Activated CD8-positive, alpha-beta memory T cell treated with anti-CD3 and anti-CD28 coated beads, Interleukin-2, amount 10 ng/mL, durations not matched to agents 7 days and 5 days (primary cell): ENCODE data around the gene TRPC4AP. TPM values are rescaled to one million over a fixed set of nuclear protein-coding genes. Genes with fewer than 3 reads are reported as not detected.

ENCODE experiments used
- ATAC-seq: fragments of 150-1000 bp; cut with Tn5 transposase; one replicate; pipeline ENCODE4 v1.10.0; 2021; ENCODE audit warnings: moderate library complexity
- CTCF ChIA-PET: fragments of 350-600 bp; sonication (Branson Sonifier 250); formaldehyde crosslinking; loops from one replicate; lab custom pipeline; 2021; ENCODE audit warnings: antibody characterized with exemption; lab: Charles Lee
- DNase-seq: peaks from one replicate; pipeline ENCODE4 v3.0.0-alpha.2; 2020
- H3K27ac Mint-ChIP-seq: one replicate; pipeline ENCODE4 v1.8.0; 2021; ENCODE audit warnings: mild to moderate bottlenecking, mixed read lengths
- H3K27me3 Mint-ChIP-seq: one replicate; pipeline ENCODE4 v1.8.0; 2021; ENCODE audit warnings: mixed read lengths
- H3K36me3 Mint-ChIP-seq: one replicate; pipeline ENCODE4 v1.8.0; 2021; ENCODE audit warnings: mild to moderate bottlenecking, mixed read lengths
- H3K4me1 Mint-ChIP-seq: one replicate; pipeline ENCODE4 v1.8.0; 2021; ENCODE audit warnings: mixed read lengths
- H3K4me3 Mint-ChIP-seq: one replicate; pipeline ENCODE4 v1.8.0; 2021; ENCODE audit warnings: mild to moderate bottlenecking, moderate library complexity, mixed read lengths
- H3K9me3 Mint-ChIP-seq: one replicate; pipeline ENCODE4 v1.8.0; 2022; ENCODE audit warnings: low read depth, mixed read lengths
- total RNA-seq, 2 experiments: library from RNA; stranded (reverse); gene quantifications; one replicate each; pipeline ENCODE4 v1.2.3, GENCODE V29; 2021

TRPC4AP gene
- total RNA-seq, 2 experiments from 2014 or later = 56.9 to 70.9 TPM

- no peak overlapping the region for H3K27ac Mint-ChIP-seq
- ATAC-seq (no peak), DNase-seq (no peak)
Measured at GRCh38 chr20:34987288-34988190, 105.1 kb downstream of the TRPC4AP start.

GRCh38 chr20:34986311-34987287, 106.0 kb downstream of the TRPC4AP start:
- Mint-ChIP-seq H3K9me3 (no peaks in the 10 kb centered on the region), H3K4me3 (no peak overlapping the region), H3K4me1 (no peaks in the 10 kb centered on the region), H3K27me3 (peaks cover 11% of the 10 kb centered on the region), H3K36me3 (no peaks in the 10 kb centered on the region), H3K27ac (no peak overlapping the region)
- CTCF ChIA-PET = interaction anchor here (1.6 kb wide), 1 partner anchor 11 kb away, joined by 3 read pairs; no protein-coding TSS in a partner anchor
- ATAC-seq (no peak), DNase-seq (no peak)

More at GRCh38 chr20:34987288-34988190, 105.1 kb downstream of the TRPC4AP start:
- Mint-ChIP-seq H3K27me3 (peaks cover 9% of the 10 kb centered on the region), H3K36me3 (no peaks in the 10 kb centered on the region), H3K9me3 (no peaks in the 10 kb centered on the region), H3K4me1 (no peaks in the 10 kb centered on the region), H3K4me3 (no peak overlapping the region)
- CTCF ChIA-PET = no interaction called here

GRCh38 chr20:34985461-34986310, 106.9 kb downstream of the TRPC4AP start:
- CTCF ChIA-PET = interaction anchor here (1.0 to 1.6 kb wide), 2 partner anchors 12 to 112 kb away, joined by 3 to 4 read pairs; no protein-coding TSS in a partner anchor
- H3K4me3 Mint-ChIP-seq = no peak overlapping the region
- H3K27ac Mint-ChIP-seq = no peak overlapping the region
- DNase-seq = no peak
- H3K27me3 Mint-ChIP-seq = peaks cover 11% of the 10 kb centered on the region
- no peak for ATAC-seq
- H3K36me3 Mint-ChIP-seq = no peaks in the 10 kb centered on the region
- no peaks in the 10 kb centered on the region for H3K9me3 Mint-ChIP-seq
- no peaks in the 10 kb centered on the region for H3K4me1 Mint-ChIP-seq

- CTCF ChIA-PET = interaction anchor here (1.0 to 1.6 kb wide), 2 partner anchors 13 to 111 kb away, joined by 3 to 4 read pairs; no protein-coding TSS in a partner anchor
- H3K36me3 Mint-ChIP-seq = no peaks in the 10 kb centered on the region
Measured at GRCh38 chr20:34984756-34985261, 107.8 kb downstream of the TRPC4AP start.

GRCh38 chr20:34983995-34984735, 108.4 kb downstream of the TRPC4AP start:
- H3K36me3 Mint-ChIP-seq = no peaks in the 10 kb centered on the region
- no peak overlapping the region for H3K27ac Mint-ChIP-seq
- CTCF ChIA-PET = no interaction called here
- no peaks in the 10 kb centered on the region for H3K9me3 Mint-ChIP-seq
- ATAC-seq (no peak), DNase-seq (no peak)
- no peak overlapping the region for H3K4me3 Mint-ChIP-seq
- no peaks in the 10 kb centered on the region for H3K4me1 Mint-ChIP-seq
- peaks cover 11% of the 10 kb centered on the region for H3K27me3 Mint-ChIP-seq

More at GRCh38 chr20:34984756-34985261, 107.8 kb downstream of the TRPC4AP start:
- no peaks in the 10 kb centered on the region for H3K9me3 Mint-ChIP-seq
- H3K4me3 Mint-ChIP-seq = no peak overlapping the region
- ATAC-seq = no peak
- peaks cover 11% of the 10 kb centered on the region for H3K27me3 Mint-ChIP-seq
- no peak overlapping the region for H3K27ac Mint-ChIP-seq
- DNase-seq = no peak
- no peaks in the 10 kb centered on the region for H3K4me1 Mint-ChIP-seq

GRCh38 chr20:34983089-34983820, 109.4 kb downstream of the TRPC4AP start:
- H3K4me1 Mint-ChIP-seq = no peaks in the 10 kb centered on the region
- CTCF ChIA-PET = no interaction called here
- ATAC-seq = no peak
- peaks cover 11% of the 10 kb centered on the region for H3K27me3 Mint-ChIP-seq
- no peaks in the 10 kb centered on the region for H3K9me3 Mint-ChIP-seq
- no peak for DNase-seq
- no peak overlapping the region for H3K4me3 Mint-ChIP-seq
- H3K27ac Mint-ChIP-seq = no peak overlapping the region
- H3K36me3 Mint-ChIP-seq = no peaks in the 10 kb centered on the region

- Mint-ChIP-seq H3K36me3 (no peaks in the 10 kb centered on the region), H3K4me1 (no peaks in the 10 kb centered on the region), H3K27ac (no peak overlapping the region), H3K4me3 (no peak overlapping the region), H3K27me3 (peaks cover 11% of the 10 kb centered on the region), H3K9me3 (no peaks in the 10 kb centered on the region)
- no peak for DNase-seq
- CTCF ChIA-PET = no interaction called here
- ATAC-seq = no peak
Measured at GRCh38 chr20:34982270-34983088, 110.1 kb downstream of the TRPC4AP start.

- DNase-seq (no peak), ATAC-seq (no peak)
- H3K9me3 Mint-ChIP-seq = no peaks in the 10 kb centered on the region
- H3K4me3 Mint-ChIP-seq = no peak overlapping the region
- H3K4me1 Mint-ChIP-seq = no peaks in the 10 kb centered on the region
- H3K27ac Mint-ChIP-seq = no peak overlapping the region
- H3K27me3 Mint-ChIP-seq = peaks cover 10% of the 10 kb centered on the region
- no peaks in the 10 kb centered on the region for H3K36me3 Mint-ChIP-seq
- CTCF ChIA-PET = no interaction called here
Measured at GRCh38 chr20:34980543-34981233, 111.9 kb downstream of the TRPC4AP start.

- CTCF ChIA-PET = no interaction called here
- Mint-ChIP-seq H3K27ac (no peak overlapping the region), H3K4me3 (no peak overlapping the region), H3K9me3 (no peaks in the 10 kb centered on the region), H3K36me3 (no peaks in the 10 kb centered on the region), H3K4me1 (no peaks in the 10 kb centered on the region), H3K27me3 (peaks cover 8% of the 10 kb centered on the region)
- ATAC-seq = no peak
- DNase-seq = no peak
Measured at GRCh38 chr20:34979366-34980153, 113.0 kb downstream of the TRPC4AP start.
